HL-60 (cell line): Measurements from ENCODE around the gene XPA.

Experiments used
- DNase-seq, 2 experiments: peaks; one replicate each; pipeline ENCODE4 v3.0.0-alpha.2; 2010 to 2020; ENCODE audit warnings: low read depth in 1 of 2, low spot score in 1 of 2
- H3K27ac ChIP-seq: fragments of 250-450 bp; sonication (Bioruptor Pico); replicated peaks from 2 replicates; pipeline ENCODE4 v1.5.1; 2020; ENCODE audit warnings: mild to moderate bottlenecking, moderate library complexity
- H3K27me3 ChIP-seq: fragments of 250-450 bp; sonication (Bioruptor Pico); 2 replicates; pipeline ENCODE4 v1.5.1; 2021; ENCODE audit warnings: mild to moderate bottlenecking, moderate library complexity; ENCODE audit not compliant: insufficient read depth, poor library complexity, severe bottlenecking
- H3K4me3 ChIP-seq: replicated peaks from 2 replicates; pipeline ENCODE4 v1.5.1; 2011; ENCODE audit warnings: mild to moderate bottlenecking, control low read depth, low read length; ENCODE audit not compliant: insufficient read depth
- CTCF ChIP-seq: IDR thresholded peaks from one replicate; pipeline ENCODE4 v1.5.1; 2011; ENCODE audit warnings: low read length, control low read depth, inconsistent platforms; ENCODE audit not compliant: insufficient read depth
- GABPA ChIP-seq: IDR thresholded peaks from 2 replicates; pipeline ENCODE4 v1.6.1; 2012; ENCODE audit warnings: low read depth
- POLR2AphosphoS5 ChIP-seq: IDR thresholded peaks from 2 replicates; pipeline ENCODE4 v1.6.1; 2012; ENCODE audit warnings: low read depth
- REST ChIP-seq: IDR thresholded peaks from 2 replicates; pipeline ENCODE4 v1.6.1; 2012; ENCODE audit warnings: low read depth; ENCODE audit not compliant: insufficient replicate concordance
- SPI1 ChIP-seq: IDR thresholded peaks from 2 replicates; pipeline ENCODE4 v1.6.1; 2012; ENCODE audit warnings: low read depth, mild to moderate bottlenecking, borderline replicate concordance

The XPA gene

GRCh38 chr9:97705354-97705950, 8.3 kb upstream of the XPA start:
- TF ChIP-seq GABPA (no peak), POLR2AphosphoS5 (no peak), SPI1 (no peak), CTCF (no peak)
- no peak overlapping the region for H3K27ac ChIP-seq
- H3K27me3 ChIP-seq, result no peaks in the 10 kb centered on the region
- H3K4me3 ChIP-seq, result no peak overlapping the region
- DNase-seq, result no peak

GRCh38 chr9:97704851-97705250, 7.7 kb upstream of the XPA start:
- Histone ChIP-seq H3K27ac (no peak overlapping the region), H3K4me3 (no peak overlapping the region), H3K27me3 (no peaks in the 10 kb centered on the region)
- TF ChIP-seq CTCF, result no peak
- DNase-seq, result no peak

- Histone ChIP-seq H3K27ac (no peak overlapping the region), H3K27me3 (no peaks in the 10 kb centered on the region), H3K4me3 (no peak overlapping the region)
- TF ChIP-seq POLR2AphosphoS5 (no peak), GABPA (no peak), REST (no peak), SPI1 (no peak), CTCF (no peak)
- DNase-seq, result no peak
These were observed 7.2 kb upstream of the XPA start for GRCh38 chr9:97704345-97704677.

GRCh38 chr9:97703437-97704344, 6.6 kb upstream of the XPA start:
- H3K4me3 ChIP-seq, result no peak overlapping the region
- H3K27ac ChIP-seq, result no peak overlapping the region

More at GRCh38 chr9:97703437-97704344, 6.6 kb upstream of the XPA start:
- no peak for DNase-seq
- no peak for TF ChIP-seq SPI1
- no peak for TF ChIP-seq CTCF
- no peak for TF ChIP-seq REST
- no peak for TF ChIP-seq POLR2AphosphoS5
- TF ChIP-seq GABPA, result no peak
- no peaks in the 10 kb centered on the region for H3K27me3 ChIP-seq
